IMR-90 (cell line): ENCODE results near the gene RBM7. TPM values are rescaled to one million over a fixed set of nuclear protein-coding genes. Genes with fewer than 3 reads are reported as not detected.

Experiments used
- ATAC-seq: fragments of 200-7000 bp; cut with Tn5 transposase; 2 replicates; pipeline ENCODE4 v1.9.1; 2020; ENCODE audit warnings: low read depth, mild to moderate bottlenecking, moderate library complexity
- BruUV-seq: library from RNA; stranded (reverse); fragments of 400-500 nt; replicated peaks from 2 replicates; lab custom pipeline; 2021; lab: Mats Ljungman, UMichigan
- CTCF ChIA-PET: fragments of 300-600 bp; formaldehyde crosslinking; extraction: SDS; loops from one replicate; lab custom pipeline; 2021; ENCODE audit warnings: antibody characterized with exemption; lab: Yijun Ruan, JAX
- POLR2A ChIA-PET: fragments of 300-600 bp; sonication (Branson Sonifier 250); formaldehyde crosslinking; loops from one replicate; lab custom pipeline; 2022; ENCODE audit warnings: antibody characterized with exemption; ENCODE audit not compliant: unreplicated experiment; lab: Charles Lee
- DNase-seq: peaks from one replicate; pipeline ENCODE4 v3.0.0; 2013
- H2AFZ ChIP-seq: replicated peaks from 2 replicates; pipeline ENCODE3; 2013; ENCODE audit warnings: low read length, mild to moderate bottlenecking; ENCODE audit not compliant: poor library complexity
- H2AK5ac ChIP-seq: 2 replicates; pipeline ENCODE4 v1.6.1; 2013; ENCODE audit warnings: low read depth, low read length, inconsistent platforms
- H2AK9ac ChIP-seq: replicated peaks from 2 replicates; pipeline ENCODE3; 2013; ENCODE audit warnings: mild to moderate bottlenecking, low read depth, low read length, moderate library complexity; ENCODE audit not compliant: poor library complexity
- H2BK120ac ChIP-seq: 2 replicates; pipeline ENCODE4 v1.6.1; 2013; ENCODE audit warnings: low read depth, low read length, inconsistent platforms
- H2BK15ac ChIP-seq: 3 replicates; pipeline ENCODE4 v1.6.1; 2013; ENCODE audit warnings: low read depth, low read length, inconsistent platforms
- H2BK20ac ChIP-seq: 2 replicates; pipeline ENCODE4 v1.6.1; 2013; ENCODE audit warnings: low read depth, mild to moderate bottlenecking, inconsistent platforms, low read length, moderate library complexity
- H2BK5ac ChIP-seq: 2 replicates; pipeline ENCODE4 v1.6.1; 2013; ENCODE audit warnings: mild to moderate bottlenecking, low read depth, low read length, inconsistent platforms; ENCODE audit not compliant: poor library complexity, severe bottlenecking
- H3K14ac ChIP-seq: replicated peaks from 2 replicates; pipeline ENCODE4 v1.6.1; 2013; ENCODE audit warnings: low read depth, low read length, inconsistent platforms
- H3K18ac ChIP-seq: 2 replicates; pipeline ENCODE4 v1.6.1; 2013; ENCODE audit warnings: low read depth, low read length, control low read depth
- H3K23ac ChIP-seq: 2 replicates; pipeline ENCODE4 v1.6.1; 2013; ENCODE audit warnings: low read depth, low read length, inconsistent platforms
- H3K27ac ChIP-seq: 2 replicates; pipeline ENCODE4 v1.5.1; 2013; ENCODE audit warnings: mild to moderate bottlenecking, control low read depth, low read length; ENCODE audit not compliant: insufficient read depth
- H3K27me3 ChIP-seq: 2 replicates; pipeline ENCODE4 v1.6.1; 2013; ENCODE audit warnings: low read length; ENCODE audit not compliant: control insufficient read depth, insufficient read depth
- H3K36me3 ChIP-seq: 2 replicates; pipeline ENCODE4 v1.6.1; 2013; ENCODE audit warnings: low read length, mixed read lengths; ENCODE audit not compliant: control insufficient read depth, insufficient read depth
- H3K4ac ChIP-seq: 2 replicates; pipeline ENCODE4 v1.6.1; 2013; ENCODE audit warnings: low read depth, low read length, inconsistent platforms
- H3K4me1 ChIP-seq: 2 replicates; pipeline ENCODE4 v1.6.1; 2013; ENCODE audit warnings: low read length, mixed read lengths; ENCODE audit not compliant: control insufficient read depth, insufficient read depth
- H3K4me2 ChIP-seq: 2 replicates; pipeline ENCODE4 v1.6.1; 2013; ENCODE audit warnings: low read depth, mild to moderate bottlenecking, control low read depth, low read length, moderate library complexity
- H3K4me3 ChIP-seq: 2 replicates; pipeline ENCODE4 v1.5.1; 2013; ENCODE audit warnings: low read depth, mild to moderate bottlenecking, control low read depth, low read length, moderate library complexity; ENCODE audit not compliant: insufficient read depth
- H3K56ac ChIP-seq: 2 replicates; pipeline ENCODE4 v1.6.1; 2013; ENCODE audit warnings: low read length, inconsistent platforms; ENCODE audit not compliant: insufficient read depth; ENCODE audit errors: extremely low read depth
- H3K79me1 ChIP-seq, 2 experiments: 2 replicates each; pipeline ENCODE4 v1.6.1; 2013; ENCODE audit warnings: low read length in 2 of 2, inconsistent platforms in 1 of 2, low read depth in 1 of 2
- H3K9ac ChIP-seq: 2 replicates; pipeline ENCODE4 v1.6.1; 2013; ENCODE audit warnings: low read depth, low read length, control low read depth
- H3K9me1 ChIP-seq: 2 replicates; pipeline ENCODE4 v1.6.1; 2013; ENCODE audit warnings: low read length, inconsistent platforms; ENCODE audit not compliant: insufficient read depth
- H3K9me3 ChIP-seq: 2 replicates; pipeline ENCODE4 v1.6.1; 2013; ENCODE audit warnings: low read length; ENCODE audit not compliant: control insufficient read depth, insufficient read depth
- H4K20me1 ChIP-seq: 2 replicates; pipeline ENCODE4 v1.6.1; 2013; ENCODE audit warnings: low read length, inconsistent platforms; ENCODE audit not compliant: insufficient read depth
- H4K5ac ChIP-seq: 2 replicates; pipeline ENCODE4 v1.6.1; 2013; ENCODE audit warnings: mild to moderate bottlenecking, low read depth, low read length, control low read depth
- H4K8ac ChIP-seq, 2 experiments: 2 replicates each; pipeline ENCODE4 v1.6.1; 2013; ENCODE audit warnings: low read depth in 2 of 2, low read length in 2 of 2, control low read depth in 1 of 2, inconsistent platforms in 1 of 2
- H4K91ac ChIP-seq: 2 replicates; pipeline ENCODE4 v1.6.1; 2013; ENCODE audit warnings: low read depth, low read length, inconsistent platforms; ENCODE audit not compliant: insufficient read depth
- BHLHE40 ChIP-seq: fragments of 150-350 bp; IDR thresholded peaks from 2 replicates; pipeline ENCODE4 v1.6.1; 2016; ENCODE audit warnings: mild to moderate bottlenecking, low read depth, low read length
- CEBPB ChIP-seq: IDR thresholded peaks from 2 replicates; pipeline ENCODE4 v1.6.1; 2012; ENCODE audit warnings: low read depth, low read length, improper control_type of control experiment
- CHD1 ChIP-seq: IDR thresholded peaks from 2 replicates; pipeline ENCODE4 v1.6.1; 2012; ENCODE audit warnings: low read depth, low read length, improper control_type of control experiment
- CTCF ChIP-seq: conservative IDR thresholded peaks from 2 replicates; pipeline ENCODE4 v1.5.1; 2012; ENCODE audit warnings: mild to moderate bottlenecking, low read depth, low read length, improper control_type of control experiment
- ELK1 ChIP-seq: fragments of 150-350 bp; IDR thresholded peaks from 2 replicates; pipeline ENCODE4 v1.6.1; 2016; ENCODE audit warnings: low read depth, mild to moderate bottlenecking, low read length, moderate library complexity, borderline replicate concordance
- MXI1 ChIP-seq: IDR thresholded peaks from 2 replicates; pipeline ENCODE4 v1.6.1; 2012; ENCODE audit warnings: low read depth, mild to moderate bottlenecking, low read length, moderate library complexity, borderline replicate concordance
- NFE2L2 ChIP-seq: fragments of 150-350 bp; IDR thresholded peaks from 2 replicates; pipeline ENCODE4 v1.6.1; 2016; ENCODE audit warnings: low read depth, mild to moderate bottlenecking, low read length
- POLR2A ChIP-seq: IDR thresholded peaks from 2 replicates; pipeline ENCODE4 v1.6.1; 2012; ENCODE audit warnings: mild to moderate bottlenecking, low read depth, low read length
- RAD21 ChIP-seq: IDR thresholded peaks from 2 replicates; pipeline ENCODE4 v1.6.1; 2012; ENCODE audit warnings: low read length, improper control_type of control experiment
- RFX5 ChIP-seq: IDR thresholded peaks from 2 replicates; pipeline ENCODE4 v1.8.0; 2012; ENCODE audit warnings: low read depth, mild to moderate bottlenecking, low read length, moderate library complexity
- SMC3 ChIP-seq: fragments of 150-350 bp; IDR thresholded peaks from 2 replicates; pipeline ENCODE4 v1.6.1; 2016; ENCODE audit warnings: low read depth, mild to moderate bottlenecking, antibody characterized with exemption, low read length, moderate library complexity
- USF2 ChIP-seq: fragments of 150-350 bp; IDR thresholded peaks from 2 replicates; pipeline ENCODE4 v1.6.1; 2017; ENCODE audit warnings: mild to moderate bottlenecking, antibody characterized with exemption, low read length, low read depth
- WGBS, 2 experiments: methylation state at CpG; one replicate each; pipeline versions ENCODE4 v1.1.5 to v1.1.7; 2013; ENCODE audit warnings: missing lambda C conversion rate in 2 of 2; ENCODE audit not compliant: insufficient read length in 1 of 2; ENCODE audit errors: extremely low coverage in 2 of 2; 5-methylcytosine and 5-hydroxymethylcytosine counted together
- dilution Hi-C: fragments of 300-500 bp; cut with HindIII; formaldehyde crosslinking; loops from one replicate; pipeline ENCODE4 v1.14.3; 2018; ENCODE audit warnings: low sequenced_read_pairs; ENCODE audit not compliant: unreplicated experiment
- in situ Hi-C: fragments of 300-500 bp; cut with MboI; formaldehyde crosslinking; loops from 3 replicates; pipeline ENCODE4 v1.14.3; 2019; ENCODE audit warnings: low sequenced_read_pairs, inconsistent platforms, mixed read lengths
- intact Hi-C: fragments of 100-400 bp; cut with micrococcal nuclease; formaldehyde crosslinking; loops from 2 replicates; pipeline ENCODE4 v1.10.0; 2022
- polyA plus RNA-seq, 3 experiments: library from polyadenylated mRNA; depleted of rRNA; stranded (reverse); fragments of >200 nt; gene quantifications; 2 replicates each; pipeline ENCODE4 v1.2.3, GENCODE V29; 2012; ENCODE audit warnings: low replicate concordance in 1 of 3
- total RNA-seq: library from RNA; depleted of rRNA; stranded (reverse); fragments of >200 nt; gene quantifications from 2 replicates; pipeline ENCODE4 v1.2.3, GENCODE V29; 2012

Gene RBM7
- total and polyA plus RNA-seq, 2 of the 4 experiments (the other 2 are of a cell fraction): 27.8 to 111 TPM

DNA sequence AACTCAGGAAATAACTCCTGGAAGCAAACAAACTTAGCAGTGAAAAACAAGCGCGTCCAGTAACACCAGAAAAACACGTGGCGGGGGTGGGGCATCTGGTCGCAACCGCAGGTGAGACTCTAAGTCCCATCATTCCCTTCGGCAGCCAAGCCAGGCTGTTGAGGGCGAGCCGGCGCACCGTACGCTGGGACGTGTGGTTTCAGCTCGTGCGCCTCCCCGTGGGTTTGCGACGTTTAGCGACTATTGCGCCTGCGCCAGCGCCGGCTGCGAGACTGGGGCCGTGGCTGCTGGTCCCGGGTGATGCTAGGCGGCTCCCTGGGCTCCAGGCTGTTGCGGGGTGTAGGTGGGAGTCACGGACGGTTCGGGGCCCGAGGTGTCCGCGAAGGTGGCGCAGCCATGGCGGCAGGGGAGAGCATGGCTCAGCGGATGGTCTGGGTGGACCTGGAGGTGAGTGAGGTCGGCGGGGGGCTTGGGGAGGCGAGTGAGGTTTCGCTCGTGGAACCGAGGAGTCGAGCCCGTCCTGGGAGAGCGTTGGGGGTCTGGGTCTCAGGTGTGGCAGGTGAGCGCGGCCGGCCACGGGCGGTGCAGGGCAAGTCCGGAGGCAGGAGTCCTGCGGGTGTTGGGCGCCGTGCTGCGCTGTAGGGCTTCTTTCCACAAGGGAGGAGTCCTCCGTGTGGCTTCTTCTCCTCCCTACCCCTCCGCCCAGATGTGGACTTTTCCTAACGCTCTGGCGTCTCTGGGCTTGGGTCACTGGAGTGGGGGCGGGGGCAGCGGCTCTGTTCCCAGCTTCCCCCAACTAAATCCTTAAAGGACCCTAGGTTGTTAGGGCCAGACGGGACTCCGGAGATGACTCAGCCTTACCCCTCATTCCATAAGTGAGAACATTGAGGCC lies 39.0 kb downstream of the RBM7 start, which contains the start of gene REXO2:
Gene REXO2, plus strand, starts transcription at position 239 of the 892 bp plus-strand sequence. Its CDS starts 62 bp downstream, at position 301.
- BruUV-seq: TSS peak; percentile 64
- TF ChIP-seq USF2 (peak; percentile 50; the same call in 1 of the 2 replicates), SMC3 (0 out of 2 replicates have a peak, but pooled peaks have one; percentile 18), MXI1 (peak; percentile 92; the same call in 1 of the 2 replicates), RAD21 (peak; percentile 37; the same call in 1 of the 2 replicates), ELK1 (no peak), POLR2A (peak; percentile 58), CEBPB (no peak), NFE2L2 (no peak), CTCF (peak; percentile 51), CHD1 (0 out of 2 replicates have a peak, but pooled peaks have one; percentile 38), BHLHE40 (peak; percentile 81), RFX5 (no peak)

More for the DNA sequence above, 39.0 kb downstream of the RBM7 start, which contains the start of gene REXO2:
- H3K23ac ChIP-seq: peak within 1 kb of the TSS; percentile 66
- dilution Hi-C loops (no loop called here), in situ Hi-C loops (loop anchor here (10.0 kb wide), 1 partner anchor 85 kb away; no protein-coding TSS in a partner anchor), intact Hi-C loops (loop anchor here (1.0 to 2.0 kb wide), 3 partner anchors 38 to 159 kb away; no protein-coding TSS in a partner anchor)
- peaks cover 8% of the 10 kb centered on the region for H4K20me1 ChIP-seq
- H3K14ac ChIP-seq: peak within 1 kb of the TSS; percentile 94
- H3K4me2 ChIP-seq: peak within 1 kb of the TSS; percentile 82
- H2BK20ac ChIP-seq: peak within 1 kb of the TSS; percentile 54; the same call in 1 of the 2 replicates
- POLR2A ChIA-PET: interaction anchor here (0.7 kb wide), 1 partner anchor 27 kb away, joined by 4 read pairs; no protein-coding TSS in a partner anchor
- H3K4ac ChIP-seq: peak within 1 kb of the TSS; percentile 91
- peaks cover 4% of the 10 kb centered on the region for H3K36me3 ChIP-seq
- ATAC-seq (peak; percentile 93), DNase-seq (peak; percentile 93)
- peaks cover 11 to 43% of the 10 kb centered on the region in 2 experiments; a peak in 2 of 4 replicates for H3K79me1 ChIP-seq
- peak within 1 kb of the TSS; percentile 6; the same call in 1 of the 3 replicates for H2BK15ac ChIP-seq
- H3K4me3 ChIP-seq: peak within 1 kb of the TSS; percentile 89
- H2BK5ac ChIP-seq: peak within 1 kb of the TSS; percentile 89
- H3K9me3 ChIP-seq: no peaks in the 10 kb centered on the region
- peak within 1 kb of the TSS; percentile 86 for H4K91ac ChIP-seq
- H2AK5ac ChIP-seq: peak within 1 kb of the TSS; percentile 91
- 3% methylated on average over 28 of the region's 64 CpGs; no CpG with 5 or more reads in 1 of the 2 experiments for WGBS, 2 experiments
- H3K4me1 ChIP-seq: peaks cover 5% of the 10 kb centered on the region
- peak within 1 kb of the TSS; percentile 98 for H2AFZ ChIP-seq
- CTCF ChIA-PET: interaction anchor here (0.7 kb wide), 1 partner anchor 114 kb away, joined by 3 read pairs; no protein-coding TSS in a partner anchor
- peak within 1 kb of the TSS; percentile 98 for H2AK9ac ChIP-seq
- peak within 1 kb of the TSS; percentile 21 to 81 for H4K8ac ChIP-seq
- H3K9me1 ChIP-seq: peaks cover 7% of the 10 kb centered on the region; the same call in 1 of the 2 replicates
- no peaks in the 10 kb centered on the region for H3K27me3 ChIP-seq
- peak within 1 kb of the TSS; percentile 36 for H4K5ac ChIP-seq
- peak within 1 kb of the TSS; percentile 98 for H3K9ac ChIP-seq
- peak within 1 kb of the TSS; percentile 60 for H3K18ac ChIP-seq
- H3K27ac ChIP-seq: peak within 1 kb of the TSS; percentile 90
- H2BK120ac ChIP-seq: peak within 1 kb of the TSS; percentile 73
- peak within 1 kb of the TSS; percentile 89 for H3K56ac ChIP-seq
